H1 (cell line): ENCODE results near the gene PCBP1. TPM values are rescaled to one million over a fixed set of nuclear protein-coding genes. Genes with fewer than 3 reads are reported as not detected.

Source experiments
- CTCF ChIA-PET: fragments of 300-600 bp; sonication (Branson Sonifier 250); formaldehyde crosslinking; loops from one replicate; lab custom pipeline; 2021; ENCODE audit not compliant: partially characterized antibody; lab: Charles Lee
- POLR2A ChIA-PET: fragments of 300-600 bp; sonication (Branson Sonifier 250); formaldehyde crosslinking; loops from one replicate; lab custom pipeline; 2021; ENCODE audit warnings: inconsistent platforms; ENCODE audit not compliant: partially characterized antibody; lab: Charles Lee
- DNase-seq, 2 experiments: peaks; one replicate each; pipeline versions ENCODE4 v3.0.0 to v3.0.0-alpha.2; 2010 to 2022; ENCODE audit warnings: low spot score in 2 of 2, low read depth in 1 of 2, mixed read lengths in 1 of 2
- FAIRE-seq: peaks from 2 replicates; lab custom pipeline; 2011; peaks lifted over from hg19 to GRCh38; lab: Jason Lieb, UNC
- H2AFZ ChIP-seq: 2 replicates; pipeline ENCODE4 v1.8.1; 2012; ENCODE audit warnings: low read length, inconsistent platforms
- H2AK5ac ChIP-seq: 2 replicates; pipeline ENCODE4 v1.6.1; 2013; ENCODE audit warnings: low read depth, low read length
- H2BK120ac ChIP-seq: replicated peaks from 2 replicates; pipeline ENCODE3; 2013; ENCODE audit warnings: low read depth, low read length, inconsistent platforms
- H2BK12ac ChIP-seq: 2 replicates; pipeline ENCODE4 v1.6.1; 2013; ENCODE audit warnings: low read depth, low read length
- H2BK15ac ChIP-seq: 2 replicates; pipeline ENCODE4 v1.6.1; 2013; ENCODE audit warnings: low read length
- H2BK20ac ChIP-seq: 2 replicates; pipeline ENCODE4 v1.6.1; 2013; ENCODE audit warnings: low read length
- H2BK5ac ChIP-seq: 2 replicates; pipeline ENCODE4 v1.6.1; 2013; ENCODE audit warnings: low read depth, low read length
- H3K14ac ChIP-seq: 2 replicates; pipeline ENCODE4 v1.6.1; 2013; ENCODE audit warnings: inconsistent platforms; ENCODE audit not compliant: insufficient read length
- H3K18ac ChIP-seq: 2 replicates; pipeline ENCODE4 v1.6.1; 2013; ENCODE audit warnings: low read length; ENCODE audit errors: extremely low read depth
- H3K23ac ChIP-seq: 2 replicates; pipeline ENCODE4 v1.6.1; 2013; ENCODE audit warnings: inconsistent platforms; ENCODE audit not compliant: insufficient read length
- H3K23me2 ChIP-seq: 2 replicates; pipeline ENCODE4 v1.6.1; 2013; ENCODE audit warnings: low read depth, low read length
- H3K27ac ChIP-seq: 2 replicates; pipeline ENCODE4 v1.6.1; 2011; ENCODE audit warnings: low read depth, low read length, inconsistent platforms
- H3K27me3 ChIP-seq, 4 experiments: replicated peaks in 1 of 4; 1 replicate in 1 of 4; 2 replicates in 3 of 4; pipeline versions ENCODE4 v1.6.1 to v1.8.1; 2011 to 2013; ENCODE audit warnings: low read length in 3 of 4, mild to moderate bottlenecking in 3 of 4, inconsistent platforms in 2 of 4, mixed read lengths in 2 of 4, moderate library complexity in 1 of 4; ENCODE audit not compliant: control insufficient read depth in 3 of 4, insufficient read depth in 3 of 4; ENCODE audit errors: extremely low read depth in 1 of 4
- H3K36me3 ChIP-seq, 4 experiments: 2 replicates each; pipeline versions ENCODE4 v1.6.1 to v1.8.1; 2011 to 2013; ENCODE audit warnings: mild to moderate bottlenecking in 4 of 4, low read length in 3 of 4, moderate library complexity in 2 of 4, control low read depth in 1 of 4, inconsistent platforms in 1 of 4; ENCODE audit not compliant: insufficient read depth in 4 of 4, control insufficient read depth in 2 of 4
- H3K4ac ChIP-seq: replicated peaks from 2 replicates; pipeline ENCODE3; 2013; ENCODE audit warnings: low read length, low read depth, mixed read lengths, inconsistent platforms; ENCODE audit not compliant: insufficient read length
- H3K4me1 ChIP-seq, 4 experiments: replicated peaks in 1 of 4; 1 replicate in 1 of 4; 2 replicates in 3 of 4; pipeline versions ENCODE4 v1.6.1 to v1.8.1; 2011 to 2013; ENCODE audit warnings: low read length in 3 of 4, inconsistent platforms in 2 of 4, mixed read lengths in 1 of 4; ENCODE audit not compliant: insufficient read depth in 4 of 4, control insufficient read depth in 3 of 4
- H3K4me2 ChIP-seq, 2 experiments: 2 replicates each; pipeline versions ENCODE4 v1.6.1 to v1.8.1; 2011 to 2013; ENCODE audit warnings: low read depth in 2 of 2, low read length in 2 of 2, control low read depth in 1 of 2, inconsistent platforms in 1 of 2, mild to moderate bottlenecking in 1 of 2; ENCODE audit not compliant: insufficient read depth in 1 of 2
- H3K4me3 ChIP-seq, 4 experiments: fragments of 200-600, 300-600 bp in 1 of 4; sonication (generic), shearing (Covaris generic), sonication (Bioruptor Twin) in 1 of 4; 2 replicates each; pipeline versions ENCODE4 v1.5.1 to v1.8.1; 2011 to 2016; ENCODE audit warnings: low read length in 4 of 4, low read depth in 3 of 4, control low read depth in 2 of 4, inconsistent platforms in 2 of 4, mild to moderate bottlenecking in 2 of 4, mixed read lengths in 1 of 4, moderate library complexity in 1 of 4; ENCODE audit not compliant: insufficient read depth in 2 of 4; ENCODE audit errors: extremely low read depth in 1 of 4
- H3K56ac ChIP-seq: replicated peaks from 2 replicates; pipeline ENCODE3; 2013; ENCODE audit warnings: low read depth, mild to moderate bottlenecking, mixed read lengths, low read length, inconsistent platforms; ENCODE audit not compliant: insufficient read length
- H3K79me1 ChIP-seq: 2 replicates; pipeline ENCODE4 v1.6.1; 2013; ENCODE audit warnings: low read depth, low read length, control low read depth
- H3K79me2 ChIP-seq, 2 experiments: 2 replicates each; pipeline versions ENCODE4 v1.6.1 to v1.8.1; 2012 to 2013; ENCODE audit warnings: low read length in 2 of 2, mild to moderate bottlenecking in 2 of 2, inconsistent platforms in 1 of 2; ENCODE audit not compliant: insufficient read depth in 2 of 2, control insufficient read depth in 1 of 2
- H3K9ac ChIP-seq, 4 experiments: replicated peaks in 1 of 4; 1 replicate in 1 of 4; 2 replicates in 3 of 4; pipeline versions ENCODE4 v1.6.1 to v1.8.1; 2011 to 2013; ENCODE audit warnings: low read depth in 3 of 4, low read length in 3 of 4, control low read depth in 2 of 4, mild to moderate bottlenecking in 2 of 4, moderate library complexity in 2 of 4, inconsistent platforms in 1 of 4; ENCODE audit errors: extremely low read depth in 1 of 4
- H3K9me3 ChIP-seq, 2 experiments: 2 replicates each; pipeline versions ENCODE4 v1.6.1 to v1.8.1; 2012 to 2013; ENCODE audit warnings: mild to moderate bottlenecking in 2 of 2, moderate library complexity in 2 of 2, control low read depth in 1 of 2, inconsistent platforms in 1 of 2, low read depth in 1 of 2, low read length in 1 of 2, mixed read lengths in 1 of 2; ENCODE audit not compliant: insufficient read depth in 2 of 2
- H4K20me1 ChIP-seq, 2 experiments: replicated peaks in 1 of 2; 2 replicates each; pipeline versions ENCODE3 to v1.8.1; 2011 to 2013; ENCODE audit warnings: inconsistent platforms in 2 of 2, low read length in 2 of 2, mild to moderate bottlenecking in 1 of 2; ENCODE audit not compliant: insufficient read depth in 2 of 2, control insufficient read depth in 1 of 2
- H4K5ac ChIP-seq: 2 replicates; pipeline ENCODE4 v1.6.1; 2013; ENCODE audit warnings: low read length, low read depth, mixed read lengths, inconsistent platforms; ENCODE audit not compliant: insufficient read length
- H4K8ac ChIP-seq: 2 replicates; pipeline ENCODE4 v1.8.0; 2013; ENCODE audit warnings: mild to moderate bottlenecking, moderate library complexity, low read length, inconsistent platforms; ENCODE audit not compliant: insufficient read depth; ENCODE audit errors: extremely low read depth
- H4K91ac ChIP-seq: replicated peaks from 2 replicates; pipeline ENCODE3; 2013; ENCODE audit warnings: low read length, mixed read lengths, inconsistent platforms; ENCODE audit not compliant: insufficient read length
- ATF3 ChIP-seq: IDR thresholded peaks from 2 replicates; pipeline ENCODE4 v1.6.1; 2011; ENCODE audit warnings: low read depth, mild to moderate bottlenecking, low read length; ENCODE audit not compliant: insufficient read depth
- EGR1 ChIP-seq: IDR thresholded peaks from 2 replicates; pipeline ENCODE4 v1.6.1; 2011; ENCODE audit warnings: low read depth, low read length, borderline replicate concordance
- EZH2 ChIP-seq: fragments of 200-600 bp; sonication (generic); IDR thresholded peaks from 2 replicates; pipeline ENCODE4 v1.7.1; 2012; ENCODE audit warnings: low read depth, mild to moderate bottlenecking, moderate library complexity, low read length, inconsistent platforms; ENCODE audit not compliant: severe bottlenecking
- PHF8 ChIP-seq: fragments of 200-600 bp; sonication (generic); conservative IDR thresholded peaks from 2 replicates; pipeline ENCODE4 v1.7.1; 2012; ENCODE audit warnings: low read depth, mild to moderate bottlenecking, inconsistent platforms, low read length, moderate library complexity
- POLR2A ChIP-seq, 2 experiments: IDR thresholded peaks; 1 replicate in 1 of 2; 2 replicates in 1 of 2; pipeline ENCODE4 v1.6.1; 2011; ENCODE audit warnings: low read depth in 2 of 2, low read length in 2 of 2, mild to moderate bottlenecking in 2 of 2; ENCODE audit errors: control extremely low read depth in 1 of 2
- RAD21 ChIP-seq, 2 experiments: IDR thresholded peaks in 1 of 2; conservative IDR thresholded peaks in 1 of 2; 2 replicates each; pipeline ENCODE4 v1.6.1; 2011; ENCODE audit warnings: low read depth in 2 of 2, low read length in 2 of 2, improper control_type of control experiment in 1 of 2, inconsistent platforms in 1 of 2, mild to moderate bottlenecking in 1 of 2, moderate library complexity in 1 of 2
- RXRA ChIP-seq: IDR thresholded peaks from 2 replicates; pipeline ENCODE4 v1.6.1; 2011; ENCODE audit warnings: low read depth, mild to moderate bottlenecking, low read length, moderate library complexity; ENCODE audit not compliant: insufficient read depth
- SP2 ChIP-seq: IDR thresholded peaks from 2 replicates; pipeline ENCODE4 v1.6.1; 2012; ENCODE audit warnings: mild to moderate bottlenecking, low read length, inconsistent platforms
- USF2 ChIP-seq: IDR thresholded peaks from 2 replicates; pipeline ENCODE4 v1.6.1; 2011; ENCODE audit warnings: low read length, improper control_type of control experiment
- WGBS, 2 experiments: shearing (Covaris generic) in 1 of 2; methylation state at CpG; one replicate each; pipeline versions ENCODE4 v1.1.6 to v1.1.7; 2013 to 2015; ENCODE audit warnings: low lambda C conversion rate in 2 of 2, mixed read lengths in 2 of 2, inconsistent platforms in 1 of 2, low coverage in 1 of 2, missing lambda C conversion rate in 1 of 2; ENCODE audit not compliant: insufficient replicate concordance in 2 of 2, insufficient coverage in 1 of 2, insufficient read length in 1 of 2; ENCODE audit errors: extremely low coverage in 1 of 2, missing lambda C conversion rate in 1 of 2; 5-methylcytosine and 5-hydroxymethylcytosine counted together
- polyA plus RNA-seq, 7 experiments: library from polyadenylated mRNA; depleted of rRNA in 3 of 7; stranded (reverse) in 5 of 7; unstranded in 2 of 7; fragments of >200 nt in 5 of 7; fragments of 200-250 nt in 2 of 7; gene quantifications; 1 replicate in 5 of 7; 2 replicates in 1 of 7; 4 replicates in 1 of 7; pipeline versions ENCODE4 v1.2.1 to v1.2.3, GENCODE V29; 2011 to 2013; ENCODE audit warnings: missing spikeins in 2 of 7, mixed read lengths in 2 of 7
- total RNA-seq: library from RNA; stranded (reverse); fragmentation: NEBNext Ultra II Directional; extraction: Animal tissue kit (Norgen Biotek cat#: 25700); gene quantifications from 2 replicates; pipeline ENCODE4 v1.2.1, GENCODE V29; 2021

PCBP1 gene
- total and polyA plus RNA-seq, 2 of the 8 experiments (the other 6 are each of a cell fraction or from before 2014, with no cell fraction given): 279 to 493 TPM

- Histone ChIP-seq H2BK20ac (no peak overlapping the region), H4K5ac (no peak overlapping the region), H3K36me3 (peaks cover 0 to 17% (median 5%) of the 10 kb centered on the region in 4 experiments; a peak in 4 of 8 replicates), H3K23me2 (no peaks in the 10 kb centered on the region), H3K79me1 (peaks cover 6% of the 10 kb centered on the region), H2BK5ac (no peak overlapping the region), H3K56ac (no peak overlapping the region), H3K27ac (no peak overlapping the region), H3K23ac (no peak overlapping the region), H2BK12ac (no peak overlapping the region), H3K9ac (no peak overlapping the region; a peak in 1 of 7 replicates), H2AFZ (0 out of 2 replicates have a peak overlapping the region, but pooled peaks have one; percentile 25), H3K4me3 (no peak overlapping the region), H4K91ac (no peak overlapping the region), H4K20me1 (no peaks in the 10 kb centered on the region), H3K27me3 (no peaks in the 10 kb centered on the region), H3K79me2 (no peaks in the 10 kb centered on the region), H4K8ac (no peak overlapping the region), H3K14ac (no peak overlapping the region), H3K18ac (no peak overlapping the region), H2BK120ac (no peak overlapping the region), H3K4me2 (no peak overlapping the region), H3K9me3 (no peaks in the 10 kb centered on the region), H3K4me1 (no peaks in the 10 kb centered on the region), H3K4ac (no peak overlapping the region), H2BK15ac (no peak overlapping the region), H2AK5ac (no peak overlapping the region)
- POLR2A ChIA-PET: interaction anchor here (0.7 to 32.2 kb wide), 7 partner anchors 10 to 157 kb away, joined by 3 to 1553 read pairs (median 6); partner anchors contain the start of genes C2orf42, MXD1 and PCBP1
- peak; percentile 90 for FAIRE-seq
- CTCF ChIA-PET: interaction anchor here (0.6 to 7.3 kb wide), 43 partner anchors 8 to 388 kb away, joined by 3 to 85 read pairs (median 4); partner anchors contain the start of gene MXD1
- WGBS, 2 experiments: 81% methylated on average over 12 of the region's 13 CpGs; no CpG with 5 or more reads in 1 of the 2 experiments
- DNase-seq: no peak
- 0 out of 3 replicates have a peak, but pooled peaks of 1 of the 2 experiments have one; percentile 27 for TF ChIP-seq POLR2A (IDR thresholded peaks at IDR 0.05; ENCODE audit: control extremely low read depth in 1 of 2, low read depth in 2 of 2, low read length in 2 of 2)
- TF ChIP-seq RAD21 (IDR thresholded peaks at IDR 0.05 in 1 of 2, conservative IDR thresholded peaks at IDR 0.05 in 1 of 2; ENCODE audit: low read depth in 2 of 2, low read length in 2 of 2): peak; percentile 77 to 87
- TF ChIP-seq PHF8: no peak
- no peak for TF ChIP-seq RXRA
- TF ChIP-seq ATF3: no peak
- no peak for TF ChIP-seq EZH2
- no peak for TF ChIP-seq SP2
- no peak for TF ChIP-seq USF2
- no peak for TF ChIP-seq EGR1
These were observed 16.6 kb upstream of the PCBP1 start for GRCh38 chr2:70070542-70071268.
